ENCODE measurements around the gene IL22RA2. TPM values are rescaled to one million over a fixed set of nuclear protein-coding genes. Genes with fewer than 3 reads are reported as not detected.

IL22RA2 gene
- total RNA-seq, 1 donor from 2014 or later: not detected

GRCh38 chr6:137188855-137189254 is 15.4 kb upstream of the IL22RA2 start:
- H3K4me3 ChIP-seq (ENCODE audit: insufficient read depth, low read depth, low read length): no peak overlapping the region
- H3K4me1 ChIP-seq (ENCODE audit: insufficient read depth, low read length): no peaks in the 10 kb centered on the region
- Mint-ChIP-seq H3K4me1 (ENCODE audit: low read depth, unreplicated experiment) (no peaks in the 10 kb centered on the region), H3K36me3 (ENCODE audit: low read depth, unreplicated experiment) (no peaks in the 10 kb centered on the region), H3K4me3 (ENCODE audit: unreplicated experiment) (no peak overlapping the region), H3K27me3 (ENCODE audit: low read depth, unreplicated experiment) (peaks cover 2% of the 10 kb centered on the region), H3K9me3 (ENCODE audit: unreplicated experiment) (peaks cover 26% of the 10 kb centered on the region), H3K27ac (ENCODE audit: unreplicated experiment) (no peak overlapping the region)
- H3K27ac ChIP-seq (ENCODE audit: low read depth, low read length): no peak overlapping the region
- H2AFZ ChIP-seq (ENCODE audit: low read depth, low read length): no peak overlapping the region
- no peaks in the 10 kb centered on the region for H4K20me1 ChIP-seq (ENCODE audit: insufficient read depth, low read length)
- no peaks in the 10 kb centered on the region for H3K36me3 ChIP-seq (ENCODE audit: insufficient read depth, low read length)
- no peak for TF ChIP-seq CTCF (IDR thresholded peaks at IDR 0.05; ENCODE audit: insufficient read depth, low read depth, low read length)
- TF ChIP-seq EZH2 (IDR thresholded peaks at IDR 0.05; ENCODE audit: insufficient read depth, low read length): no peak
- DNase-seq (ENCODE audit: low read depth) (peak; percentile 3), FAIRE-seq (no peak)
- H3K9me3 ChIP-seq (ENCODE audit: insufficient read depth, low read depth, low read length): peaks cover 7% of the 10 kb centered on the region
- no peaks in the 10 kb centered on the region for H3K27me3 ChIP-seq (ENCODE audit: insufficient read depth, low read length)
- H3K9ac ChIP-seq (ENCODE audit: low read length): no peak overlapping the region
- H3K79me2 ChIP-seq (ENCODE audit: insufficient read depth, low read length): no peaks in the 10 kb centered on the region
- H3K4me2 ChIP-seq (ENCODE audit: low read length): no peak overlapping the region

GRCh38 chr6:137185290-137185689 is 11.8 kb upstream of the IL22RA2 start:
- Histone ChIP-seq H3K27ac (ENCODE audit: low read depth, low read length) (no peak overlapping the region), H3K9me3 (ENCODE audit: insufficient read depth, low read depth, low read length) (peaks cover 10% of the 10 kb centered on the region), H3K79me2 (ENCODE audit: insufficient read depth, low read length) (no peaks in the 10 kb centered on the region), H3K4me2 (ENCODE audit: low read length) (no peak overlapping the region), H3K36me3 (ENCODE audit: insufficient read depth, low read length) (no peaks in the 10 kb centered on the region), H3K4me1 (ENCODE audit: insufficient read depth, low read length) (no peaks in the 10 kb centered on the region), H3K4me3 (ENCODE audit: insufficient read depth, low read depth, low read length) (no peak overlapping the region), H2AFZ (ENCODE audit: low read depth, low read length) (no peak overlapping the region), H3K9ac (ENCODE audit: low read length) (no peak overlapping the region), H3K27me3 (ENCODE audit: insufficient read depth, low read length) (no peaks in the 10 kb centered on the region), H4K20me1 (ENCODE audit: insufficient read depth, low read length) (no peaks in the 10 kb centered on the region)
- H3K27me3 Mint-ChIP-seq (ENCODE audit: low read depth, unreplicated experiment): peaks cover 2% of the 10 kb centered on the region
- no peak overlapping the region for H3K27ac Mint-ChIP-seq (ENCODE audit: unreplicated experiment)
- no peaks in the 10 kb centered on the region for H3K4me1 Mint-ChIP-seq (ENCODE audit: low read depth, unreplicated experiment)
- no peak overlapping the region for H3K4me3 Mint-ChIP-seq (ENCODE audit: unreplicated experiment)
- H3K9me3 Mint-ChIP-seq (ENCODE audit: unreplicated experiment): peaks cover 38% of the 10 kb centered on the region
- TF ChIP-seq CTCF (IDR thresholded peaks at IDR 0.05; ENCODE audit: insufficient read depth, low read depth, low read length) (no peak), EZH2 (IDR thresholded peaks at IDR 0.05; ENCODE audit: insufficient read depth, low read length) (no peak)
- FAIRE-seq: no peak
- no peaks in the 10 kb centered on the region for H3K36me3 Mint-ChIP-seq (ENCODE audit: low read depth, unreplicated experiment)
- DNase-seq (ENCODE audit: low read depth): no peak

GRCh38 chr6:137182654-137183073 is 9.2 kb upstream of the IL22RA2 start:
- Histone ChIP-seq H3K9ac (ENCODE audit: low read length) (no peak overlapping the region), H4K20me1 (ENCODE audit: insufficient read depth, low read length) (no peaks in the 10 kb centered on the region), H3K79me2 (ENCODE audit: insufficient read depth, low read length) (no peaks in the 10 kb centered on the region), H3K36me3 (ENCODE audit: insufficient read depth, low read length) (no peaks in the 10 kb centered on the region), H2AFZ (ENCODE audit: low read depth, low read length) (no peak overlapping the region), H3K9me3 (ENCODE audit: insufficient read depth, low read depth, low read length) (peaks cover 10% of the 10 kb centered on the region), H3K27me3 (ENCODE audit: insufficient read depth, low read length) (no peaks in the 10 kb centered on the region), H3K4me1 (ENCODE audit: insufficient read depth, low read length) (no peaks in the 10 kb centered on the region), H3K27ac (ENCODE audit: low read depth, low read length) (no peak overlapping the region), H3K4me3 (ENCODE audit: insufficient read depth, low read depth, low read length) (no peak overlapping the region), H3K4me2 (ENCODE audit: low read length) (no peak overlapping the region)
- Mint-ChIP-seq H3K27ac (ENCODE audit: unreplicated experiment) (no peak overlapping the region), H3K4me1 (ENCODE audit: low read depth, unreplicated experiment) (no peaks in the 10 kb centered on the region), H3K9me3 (ENCODE audit: unreplicated experiment) (peaks cover 41% of the 10 kb centered on the region), H3K4me3 (ENCODE audit: unreplicated experiment) (no peak overlapping the region), H3K27me3 (ENCODE audit: low read depth, unreplicated experiment) (peaks cover 2% of the 10 kb centered on the region), H3K36me3 (ENCODE audit: low read depth, unreplicated experiment) (no peaks in the 10 kb centered on the region)
- TF ChIP-seq EZH2 (IDR thresholded peaks at IDR 0.05; ENCODE audit: insufficient read depth, low read length): no peak
- no peak for TF ChIP-seq CTCF (IDR thresholded peaks at IDR 0.05; ENCODE audit: insufficient read depth, low read depth, low read length)
- no peak for FAIRE-seq
- DNase-seq (ENCODE audit: low read depth): no peak

Data from astrocyte (in vitro differentiated cells and primary cell).